Epidermal melanocyte (primary cell): ENCODE data around the gene RAD51B.

Experiments used
- DNase-seq: peaks from one replicate; pipeline ENCODE4 v3.0.0; 2011; ENCODE audit warnings: low spot score; ENCODE audit not compliant: insufficient read length

Gene RAD51B

GRCh38 chr14:67833403-67833802 is 13.8 kb downstream of the RAD51B start:
- no peak for DNase-seq

DNA sequence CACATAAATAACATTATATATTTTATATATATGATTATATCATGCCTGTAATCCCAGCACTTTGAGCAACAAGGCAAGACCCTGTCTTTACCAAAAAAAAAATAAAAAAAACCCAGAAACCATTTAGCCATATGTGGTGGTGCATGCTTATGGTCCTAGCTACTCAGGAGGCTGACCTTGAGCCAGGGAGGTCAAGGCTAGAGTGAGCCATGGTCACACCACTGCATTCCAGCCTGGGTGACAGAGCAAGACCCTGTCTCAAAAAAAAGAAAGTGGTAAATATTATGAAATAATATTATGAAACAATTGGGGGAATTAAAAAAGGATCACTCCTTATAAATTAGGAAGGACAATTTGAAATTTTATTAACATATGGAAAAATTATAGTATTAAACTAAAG is 16.0 kb downstream of the RAD51B start:
- no peak for DNase-seq

DNA sequence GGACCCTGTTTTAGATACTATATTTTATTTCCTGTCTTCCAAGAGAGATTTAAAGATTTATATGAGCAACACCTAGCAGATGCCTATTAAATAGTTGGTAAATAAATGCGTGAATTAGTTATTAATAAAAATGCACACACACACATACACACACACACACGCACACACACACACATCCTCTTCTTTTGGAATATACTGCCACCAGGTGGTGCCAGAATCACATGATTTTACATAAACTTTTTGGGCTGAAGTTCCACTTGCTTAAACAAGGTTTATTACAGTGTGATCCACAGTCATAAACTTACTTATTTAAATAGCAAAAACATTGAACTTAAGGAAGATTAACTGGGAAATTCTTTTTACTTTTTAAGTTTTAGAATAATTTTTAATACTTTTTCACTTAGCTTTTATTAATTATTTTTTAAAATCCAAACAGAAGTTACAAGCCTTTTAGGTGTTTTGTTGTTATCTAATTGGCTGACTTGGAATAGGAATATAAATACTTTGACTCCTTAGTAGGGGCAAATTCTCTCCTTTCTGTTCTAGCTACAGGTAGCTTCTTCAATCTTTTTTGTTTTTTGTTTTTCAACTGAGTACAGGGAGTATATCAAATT is 17.5 kb downstream of the RAD51B start:
- DNase-seq = no peak

- no peak for DNase-seq
These were observed 26.5 kb downstream of the RAD51B start for GRCh38 chr14:67846029-67846610.

GRCh38 chr14:67850066-67850830 is 30.7 kb downstream of the RAD51B start:
- no peak for DNase-seq

GRCh38 chr14:67851785-67852410 is 32.3 kb downstream of the RAD51B start:
- DNase-seq = no peak

- no peak for DNase-seq
These were observed 33.5 kb downstream of the RAD51B start for GRCh38 chr14:67852926-67853604.

DNA sequence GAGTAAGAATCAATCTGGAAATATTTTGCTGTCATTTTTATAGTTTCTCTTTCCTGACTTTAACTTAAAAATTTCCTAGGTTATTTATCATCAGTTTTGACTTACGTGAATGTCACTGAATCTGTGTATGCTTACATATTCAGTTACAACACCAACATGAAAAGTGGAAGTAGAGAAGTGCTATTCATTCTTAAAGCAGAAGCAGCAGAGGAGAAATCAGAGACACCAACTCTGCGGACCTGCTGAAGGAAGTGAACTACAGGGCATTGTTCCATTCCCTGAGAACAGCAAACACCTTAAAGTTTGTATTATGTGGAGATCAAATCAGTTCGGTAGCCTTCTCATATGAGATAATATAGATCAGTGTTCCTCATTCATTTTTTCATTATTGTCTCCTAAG is 34.1 kb downstream of the RAD51B start:
- no peak for DNase-seq

DNA sequence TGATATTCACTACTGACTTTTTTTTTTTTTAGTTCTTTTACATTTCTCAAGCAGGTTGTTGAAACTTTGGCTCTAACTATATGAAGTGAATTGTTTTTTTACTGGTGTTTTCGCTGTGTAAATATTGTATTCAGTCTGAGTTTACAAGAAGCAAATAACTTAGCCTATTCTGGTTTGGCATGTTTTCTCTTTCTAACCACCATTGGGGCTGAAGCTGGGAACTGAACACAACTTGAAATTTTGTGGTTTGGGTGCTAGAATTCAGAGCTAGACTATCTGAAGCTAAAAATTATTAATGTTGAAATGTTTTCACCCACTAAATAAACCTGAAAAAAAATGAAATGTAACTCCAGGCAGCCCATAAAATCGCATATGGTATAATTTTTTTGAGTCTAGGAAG is 37.2 kb downstream of the RAD51B start:
- no peak for DNase-seq

GRCh38 chr14:67857778-67858350 is 38.3 kb downstream of the RAD51B start:
- no peak for DNase-seq

DNA sequence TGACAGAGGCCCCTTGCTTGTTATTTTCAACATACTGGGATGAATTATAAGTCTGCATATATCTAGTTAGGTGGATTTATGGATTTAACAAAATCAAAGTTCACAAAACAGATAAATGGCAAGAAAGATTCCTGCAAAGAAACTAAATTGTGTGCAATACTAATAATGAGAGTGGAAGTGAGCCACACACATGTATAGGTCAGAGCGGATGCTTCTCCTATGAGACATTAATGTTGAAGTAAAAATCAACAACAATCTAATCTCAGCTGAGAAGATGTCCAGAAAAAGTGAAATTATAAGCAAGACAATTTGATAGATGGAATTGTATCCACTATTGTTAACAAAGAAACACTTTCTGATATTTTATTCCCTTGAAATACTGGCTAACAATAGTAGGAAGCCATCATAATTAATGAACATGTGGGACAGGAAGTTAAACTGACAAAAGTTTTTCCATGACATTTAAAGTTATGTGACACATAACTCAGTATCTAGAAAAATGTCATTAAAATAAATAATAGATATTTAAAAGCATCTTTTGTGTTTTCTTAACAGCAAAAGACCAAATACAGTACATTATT is 39.7 kb downstream of the RAD51B start:
- DNase-seq = no peak

GRCh38 chr14:67863223-67863622 is 43.6 kb downstream of the RAD51B start:
- DNase-seq = no peak

DNA sequence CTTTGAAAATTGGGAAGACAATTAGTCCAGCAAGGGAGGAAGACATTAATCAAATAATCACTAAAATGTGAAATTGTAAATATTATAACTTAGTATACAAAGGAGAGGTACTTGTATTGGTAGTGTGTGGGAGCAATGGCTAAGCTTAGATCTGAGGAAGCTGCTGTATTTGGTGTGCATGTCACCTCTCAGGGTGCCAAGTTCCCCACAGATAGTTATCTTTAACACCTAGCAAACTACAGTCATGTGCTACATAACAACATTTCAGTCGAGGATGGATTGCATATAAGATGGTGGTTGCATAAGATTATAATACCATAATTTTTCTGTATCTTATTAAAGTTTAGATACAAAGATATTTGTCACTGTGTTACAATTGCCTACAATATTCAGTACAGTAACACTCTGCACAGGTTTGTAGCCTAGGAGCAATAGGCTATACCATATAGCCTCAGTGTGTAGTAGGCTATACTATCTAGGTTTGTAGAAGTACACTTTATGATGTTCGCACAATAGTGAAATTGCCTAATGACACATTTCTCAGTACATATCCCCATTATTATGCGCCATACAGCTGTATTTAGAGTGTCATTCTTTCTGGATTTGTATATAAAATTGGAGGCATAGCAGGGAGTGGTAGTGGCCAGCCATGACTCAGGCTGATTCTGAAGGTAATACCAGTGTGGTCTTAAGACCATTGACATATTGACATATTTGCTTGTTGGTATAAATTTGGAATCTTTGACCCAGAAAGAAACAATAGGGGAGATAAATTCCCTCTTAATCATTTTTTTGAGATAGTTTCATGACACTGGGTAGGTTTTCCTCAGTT is 55.8 kb downstream of the RAD51B start:
- no peak for DNase-seq

DNA sequence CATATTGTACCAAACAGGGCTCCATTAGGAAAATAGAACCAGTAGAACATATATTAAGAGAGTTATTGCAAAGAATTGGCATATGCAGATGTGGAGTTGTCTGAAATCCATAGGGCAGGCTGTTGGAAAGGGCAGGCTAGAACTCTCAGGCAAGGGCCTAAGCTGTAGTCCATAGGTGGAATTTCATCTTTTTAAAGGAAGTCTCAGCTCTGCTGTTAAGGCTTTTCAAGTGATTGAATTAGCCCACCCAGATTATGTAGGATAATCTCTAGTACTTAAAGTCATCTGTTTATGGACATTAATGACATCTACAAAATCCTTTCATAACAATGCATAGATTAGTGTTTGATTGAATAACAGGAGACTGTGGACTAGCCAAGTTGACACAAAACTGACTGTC is 59.4 kb downstream of the RAD51B start:
- no peak for DNase-seq

- no peak for DNase-seq
These were observed 61.6 kb downstream of the RAD51B start for GRCh38 chr14:67881225-67881624.

DNA sequence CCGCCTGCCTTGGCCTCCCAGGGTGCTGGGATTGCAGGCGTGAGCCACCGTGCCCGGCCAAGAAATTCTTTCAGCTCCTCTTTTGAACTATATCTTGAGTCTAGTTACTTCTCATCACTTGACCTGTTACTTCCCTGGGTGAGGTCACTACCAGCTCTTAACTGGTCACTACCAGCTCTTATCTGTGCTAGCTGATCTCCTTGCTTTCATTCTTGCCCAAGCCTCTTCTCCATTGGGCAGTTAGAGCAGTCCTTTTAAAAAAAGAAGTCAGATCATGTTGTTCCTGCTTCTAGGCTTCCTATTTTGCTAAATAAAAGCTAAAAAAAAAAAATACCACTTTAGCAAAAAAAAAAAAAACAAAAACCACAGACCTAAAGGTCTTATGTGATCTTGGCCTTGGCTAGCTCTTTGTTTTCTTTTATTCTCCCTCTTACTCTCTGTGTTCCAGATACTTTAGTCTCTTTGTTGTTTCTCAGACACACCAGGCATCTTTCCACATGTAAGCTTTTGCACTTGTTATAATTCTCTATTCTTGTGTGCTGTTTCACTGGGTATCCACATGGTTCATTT is 63.5 kb downstream of the RAD51B start:
- DNase-seq = no peak

DNA sequence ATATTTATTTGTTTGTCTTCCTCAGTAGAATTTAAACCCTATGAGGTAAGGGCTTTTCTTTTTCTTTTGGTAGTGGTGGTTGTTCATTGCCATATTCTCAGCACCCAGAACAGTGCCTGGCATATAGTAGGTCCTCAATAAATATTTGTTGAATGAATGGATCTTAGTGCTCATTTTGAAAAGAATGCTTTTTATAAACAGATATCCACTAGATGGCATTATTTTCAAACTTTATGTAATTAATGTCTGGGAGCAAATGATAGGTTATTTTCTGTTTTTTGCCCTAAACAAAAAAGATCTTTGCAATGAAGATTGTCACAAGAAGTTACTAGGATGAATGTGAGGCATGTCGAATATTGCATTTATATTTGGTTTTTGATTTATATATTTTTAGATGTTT is 64.1 kb downstream of the RAD51B start:
- no peak for DNase-seq

DNA sequence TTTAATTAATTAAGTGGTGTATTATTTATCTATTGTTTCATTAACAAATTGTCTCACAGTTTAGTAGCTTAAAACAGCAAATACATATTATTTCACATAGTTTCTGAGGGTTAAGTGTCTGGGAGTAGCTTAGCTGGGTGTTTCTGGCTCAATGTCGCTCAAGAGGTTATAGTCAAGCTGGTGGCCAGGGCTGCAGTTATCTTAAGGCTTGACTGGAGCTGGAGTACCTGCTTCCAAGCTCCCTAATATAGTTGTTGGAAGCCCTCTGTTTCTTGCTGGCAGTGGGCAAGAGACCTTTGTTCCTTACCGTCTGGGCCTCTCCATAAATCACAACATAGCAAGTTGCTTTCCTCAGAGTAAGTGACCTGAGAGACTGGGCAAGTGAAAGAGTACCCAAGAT is 66.6 kb downstream of the RAD51B start:
- DNase-seq = no peak

DNA sequence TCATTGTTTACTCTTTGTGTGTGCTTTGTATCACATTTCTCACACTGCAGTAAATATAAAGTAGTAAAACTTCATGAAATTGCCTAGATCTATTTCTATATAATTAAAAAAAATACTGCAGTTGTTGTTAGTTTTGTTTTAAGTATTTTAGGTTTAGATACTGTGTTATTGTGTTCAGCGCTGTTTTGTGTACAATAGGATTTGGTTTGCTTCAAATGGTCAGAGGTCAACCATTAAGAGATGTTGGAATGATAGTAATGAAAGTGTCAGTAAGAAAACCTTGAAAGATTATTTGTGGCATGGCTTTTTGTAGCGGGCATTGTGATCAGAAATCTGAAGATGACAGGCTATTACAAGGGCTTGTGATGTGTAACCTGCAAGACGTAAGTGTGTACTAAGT is 67.9 kb downstream of the RAD51B start:
- DNase-seq = no peak

DNA sequence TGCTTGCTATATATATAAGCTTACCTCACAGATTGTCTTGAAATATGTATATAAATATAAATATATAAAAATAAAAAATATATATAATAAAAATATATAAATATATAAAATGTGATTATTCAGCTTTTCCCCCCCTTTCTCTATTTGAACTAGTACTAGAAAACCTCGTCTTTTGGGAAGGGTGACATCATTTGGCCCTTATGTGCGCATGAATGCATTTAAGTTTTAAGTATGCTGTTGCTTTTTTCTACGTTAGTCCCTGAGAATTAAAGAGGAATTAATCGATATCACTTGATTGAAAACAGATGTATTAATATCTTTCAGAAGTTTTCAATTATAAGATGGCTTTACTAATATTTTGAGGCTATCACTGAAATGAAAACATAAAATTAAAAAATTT is 69.9 kb downstream of the RAD51B start:
- no peak for DNase-seq
